Hematopoietic multipotent progenitor cell treated with erythropoietin and hydrocortisone succinate and interleukin-3 and kit ligand, for 6 days (in vitro differentiated cells): Measurements from ENCODE around the gene GPATCH3.
"Not testable (repeated sequence)": the region's sequence is repeated elsewhere in the genome, so short reads cannot be mapped to it uniquely, and the experiment has no call there.

Experiments
- DNase-seq: peaks from one replicate; pipeline ENCODE4 v3.0.0-alpha.2; 2015

GPATCH3 gene

DNA sequence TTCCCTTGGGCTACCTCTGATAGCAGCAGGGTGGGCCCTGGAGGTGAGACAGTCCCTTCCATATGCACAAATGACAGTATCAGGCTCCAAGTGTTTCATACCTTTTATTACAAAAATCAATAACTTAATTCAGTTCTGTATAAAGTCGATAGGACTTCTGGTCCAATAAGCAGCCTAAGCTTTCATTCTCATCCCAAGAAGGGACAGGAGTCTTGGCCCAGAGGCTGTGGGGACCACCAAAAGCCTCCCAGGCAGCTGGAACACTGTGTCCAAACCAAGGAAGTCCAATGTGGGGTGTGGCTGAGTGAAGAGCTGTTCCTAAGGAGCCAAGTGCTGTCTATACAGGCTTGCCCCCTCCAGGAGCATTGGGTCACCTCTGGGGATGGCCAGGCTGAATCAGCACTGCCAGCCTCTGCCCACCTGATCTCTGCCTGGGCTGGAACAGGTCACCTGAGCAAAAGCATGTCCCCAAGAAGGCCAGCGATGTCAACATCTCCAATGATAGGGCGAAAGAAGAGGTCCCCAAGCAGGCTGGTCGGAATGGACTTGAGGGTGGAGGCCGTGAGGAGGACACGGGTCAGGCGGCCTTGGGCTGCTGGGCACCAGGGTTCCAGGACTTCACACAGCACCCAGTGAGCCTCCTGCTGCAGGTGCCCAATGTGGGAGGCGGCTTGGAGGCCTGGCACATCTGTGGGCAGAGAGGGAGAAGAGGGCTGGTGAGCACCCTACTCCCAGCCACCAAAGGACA is 11.3 kb upstream of the GPATCH3 start:
- no peak for DNase-seq

DNA sequence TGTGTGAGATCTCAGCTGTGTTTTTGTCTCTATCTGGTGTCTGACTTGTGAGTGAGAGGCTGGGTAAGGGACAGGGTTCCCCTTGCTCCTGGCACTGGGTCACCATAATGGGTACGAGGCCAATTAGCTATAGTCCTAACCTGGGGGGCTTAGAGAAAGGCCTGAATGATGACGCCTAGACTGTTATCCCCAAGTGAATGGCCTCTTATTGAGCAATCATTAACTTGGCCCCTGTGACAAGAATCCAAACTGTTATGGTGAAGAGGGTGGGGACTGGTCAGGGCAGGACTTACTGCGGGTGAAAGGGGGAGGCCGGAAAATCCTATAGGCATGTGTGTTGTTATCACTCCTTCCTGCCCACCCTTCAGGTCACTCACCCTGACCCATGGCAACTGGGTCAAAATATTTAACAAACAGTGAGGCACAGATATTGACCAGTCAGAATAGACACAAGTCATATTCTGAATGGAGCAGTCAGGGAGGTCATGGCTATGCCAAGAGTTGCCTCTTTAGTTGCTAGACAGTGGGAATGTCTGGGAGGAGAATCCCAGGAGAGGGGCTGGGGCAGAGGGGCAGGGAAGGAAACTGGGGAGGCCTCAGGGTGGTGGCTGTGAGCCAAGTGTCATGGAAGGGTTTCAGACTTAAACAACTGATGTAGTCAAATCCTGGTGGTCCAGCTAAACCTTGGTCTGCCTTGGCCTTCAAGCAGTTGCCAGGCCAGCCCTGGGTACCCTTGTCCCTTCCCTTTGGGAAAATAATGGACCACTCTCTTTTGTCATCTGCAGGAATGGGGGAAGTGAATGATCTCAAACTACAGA is 10.3 kb upstream of the GPATCH3 start:
- no peak for DNase-seq

DNA sequence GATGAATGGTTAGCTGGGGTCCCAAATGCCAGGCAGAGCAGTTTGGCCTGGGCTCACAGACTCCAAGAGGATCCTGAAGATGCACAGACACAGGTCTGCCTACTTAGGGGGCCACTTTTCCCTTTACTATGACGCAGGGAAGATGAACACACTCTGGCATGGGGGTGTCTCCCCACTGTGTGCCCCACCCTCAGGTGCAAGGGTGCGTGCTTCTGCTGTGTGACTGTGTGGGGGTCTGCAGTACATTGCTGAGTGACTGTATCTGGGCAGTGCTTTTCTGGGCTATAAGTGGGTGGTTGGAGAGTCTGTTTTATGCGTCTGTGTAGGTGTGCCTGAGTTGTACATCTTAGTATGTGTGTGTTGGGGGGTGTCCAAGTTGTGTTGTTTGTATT is 9.7 kb upstream of the GPATCH3 start:
- DNase-seq = no peak

DNA sequence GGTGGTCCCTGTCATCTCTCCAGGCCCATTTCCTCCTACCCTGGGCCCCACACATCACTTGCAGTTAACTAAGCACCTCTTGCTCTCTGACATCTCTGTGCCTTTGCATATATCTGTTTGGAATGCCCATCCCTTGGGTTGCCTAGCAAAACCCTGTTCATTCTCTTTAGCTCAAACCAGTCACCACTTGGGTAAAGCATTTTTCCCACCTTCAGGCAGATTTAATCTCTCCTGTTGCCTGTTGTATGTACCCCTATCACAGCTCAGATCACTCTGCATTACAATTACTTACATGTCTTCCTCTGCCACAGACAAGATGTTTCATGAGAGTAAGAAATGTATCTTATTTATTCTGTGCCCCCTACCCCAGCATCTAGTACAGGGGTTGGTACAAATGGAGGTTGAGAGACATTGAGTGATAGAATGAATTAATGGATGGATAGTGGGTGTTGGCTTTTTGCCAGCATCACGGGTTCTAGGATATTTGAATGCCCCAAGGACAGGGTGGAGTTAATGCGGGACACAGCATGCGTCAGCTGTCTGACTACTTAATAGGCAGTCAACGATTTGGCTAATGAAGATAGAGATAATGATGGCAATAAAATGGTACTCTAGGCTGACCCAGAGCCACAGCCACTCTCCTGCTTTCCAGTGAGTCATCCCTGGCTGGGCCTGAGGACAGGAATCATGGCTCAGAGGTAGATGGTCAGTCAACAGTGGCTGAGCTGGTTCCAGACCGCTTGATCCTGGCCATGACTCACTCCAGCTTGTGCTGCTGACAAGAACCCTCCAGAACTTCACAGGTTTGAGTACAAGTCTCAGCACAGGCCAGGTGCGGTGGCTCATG is 7.0 kb upstream of the GPATCH3 start:
- DNase-seq = no peak

DNA sequence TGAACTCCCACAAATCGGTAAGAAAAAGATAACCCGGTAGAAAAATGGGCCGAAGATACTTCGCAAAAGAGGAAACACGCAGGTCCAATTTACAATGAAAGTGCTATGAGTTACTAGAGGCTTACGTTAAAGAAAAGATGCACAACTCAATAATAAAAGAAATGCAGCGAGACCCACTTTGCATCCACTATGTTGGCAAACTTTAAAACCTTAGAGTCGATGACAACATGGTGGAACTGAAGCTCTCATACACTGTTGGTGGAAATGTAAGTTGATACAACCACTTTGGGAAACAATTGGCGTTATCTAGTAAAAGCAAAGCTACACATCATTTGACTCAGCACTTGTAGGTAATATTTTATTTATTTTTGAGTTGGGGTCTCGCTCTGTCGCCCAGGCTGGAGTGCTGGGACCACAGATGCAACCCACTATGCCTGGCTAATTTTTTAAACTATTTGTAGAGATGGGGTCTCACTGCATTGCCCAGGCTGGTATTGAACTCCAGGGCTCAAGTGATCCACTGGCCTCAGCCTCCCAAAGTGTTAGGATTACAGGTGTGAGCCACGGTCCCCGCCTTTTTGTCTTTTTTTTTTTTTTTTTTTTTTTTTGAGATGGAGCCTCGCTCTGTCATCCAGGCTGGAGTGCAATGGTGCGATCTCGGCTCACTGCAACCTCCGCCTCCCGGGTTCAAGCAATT is 696 bp upstream of the GPATCH3 start:
- peak; percentile 31 for DNase-seq

DNA sequence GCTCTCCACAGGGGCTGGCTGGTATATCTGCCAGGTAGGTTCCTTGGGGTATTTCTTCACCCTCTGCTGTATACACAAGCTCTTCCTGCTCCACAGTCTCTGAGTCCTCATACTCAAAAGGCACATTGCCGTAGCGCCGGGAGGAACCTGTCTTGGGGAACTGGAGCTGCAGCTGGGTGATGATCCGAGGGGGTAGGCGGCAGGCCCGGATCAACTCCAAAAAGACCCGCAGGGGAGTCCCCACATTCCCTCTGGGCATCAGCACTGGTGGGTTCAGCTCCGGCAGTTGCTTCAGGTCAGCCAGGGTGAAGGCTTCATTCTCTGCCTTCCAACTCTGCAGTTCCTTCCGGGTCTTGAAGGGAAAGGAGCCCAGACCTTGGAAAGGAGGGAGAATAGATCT is 2.9 kb downstream of the GPATCH3 start:
- DNase-seq = no peak

DNA sequence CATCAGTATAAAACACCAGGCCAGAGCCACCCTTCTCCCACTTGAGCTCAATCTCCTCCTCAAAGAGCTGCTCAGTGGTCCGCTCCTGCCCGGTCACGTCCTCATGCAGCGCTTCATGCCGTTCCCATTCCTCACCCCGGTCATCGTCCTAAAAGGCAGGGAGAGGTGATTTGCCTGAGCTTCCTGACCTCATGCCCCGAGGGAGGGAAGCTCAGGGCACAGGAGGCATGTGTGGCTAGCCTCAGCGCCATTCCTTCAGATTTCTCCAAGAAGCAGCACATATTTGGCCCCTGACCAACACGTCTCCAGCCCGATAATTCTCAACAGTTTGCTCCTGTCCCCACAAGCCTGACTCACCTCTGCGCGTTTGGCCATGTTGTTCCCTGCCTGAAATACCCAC is 6.0 kb downstream of the GPATCH3 start:
- DNase-seq = no peak

DNA sequence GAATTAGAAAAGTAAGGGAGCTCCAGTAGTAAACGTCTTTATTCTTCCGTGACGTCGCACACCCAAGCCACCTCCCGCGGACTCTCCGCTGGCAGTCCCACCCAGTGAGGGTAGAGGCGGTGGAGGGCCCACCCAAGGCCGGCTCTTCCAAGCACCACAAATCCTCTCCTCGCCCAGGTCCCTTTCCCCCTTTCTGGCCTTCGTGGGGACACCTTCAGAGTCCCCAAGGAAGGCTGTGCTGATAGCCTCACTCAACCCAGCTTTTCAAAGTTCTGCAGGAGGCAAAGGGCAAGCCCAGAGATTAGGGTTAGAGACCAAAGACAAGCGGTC is 9.8 kb downstream of the GPATCH3 start:
- no peak for DNase-seq

DNA sequence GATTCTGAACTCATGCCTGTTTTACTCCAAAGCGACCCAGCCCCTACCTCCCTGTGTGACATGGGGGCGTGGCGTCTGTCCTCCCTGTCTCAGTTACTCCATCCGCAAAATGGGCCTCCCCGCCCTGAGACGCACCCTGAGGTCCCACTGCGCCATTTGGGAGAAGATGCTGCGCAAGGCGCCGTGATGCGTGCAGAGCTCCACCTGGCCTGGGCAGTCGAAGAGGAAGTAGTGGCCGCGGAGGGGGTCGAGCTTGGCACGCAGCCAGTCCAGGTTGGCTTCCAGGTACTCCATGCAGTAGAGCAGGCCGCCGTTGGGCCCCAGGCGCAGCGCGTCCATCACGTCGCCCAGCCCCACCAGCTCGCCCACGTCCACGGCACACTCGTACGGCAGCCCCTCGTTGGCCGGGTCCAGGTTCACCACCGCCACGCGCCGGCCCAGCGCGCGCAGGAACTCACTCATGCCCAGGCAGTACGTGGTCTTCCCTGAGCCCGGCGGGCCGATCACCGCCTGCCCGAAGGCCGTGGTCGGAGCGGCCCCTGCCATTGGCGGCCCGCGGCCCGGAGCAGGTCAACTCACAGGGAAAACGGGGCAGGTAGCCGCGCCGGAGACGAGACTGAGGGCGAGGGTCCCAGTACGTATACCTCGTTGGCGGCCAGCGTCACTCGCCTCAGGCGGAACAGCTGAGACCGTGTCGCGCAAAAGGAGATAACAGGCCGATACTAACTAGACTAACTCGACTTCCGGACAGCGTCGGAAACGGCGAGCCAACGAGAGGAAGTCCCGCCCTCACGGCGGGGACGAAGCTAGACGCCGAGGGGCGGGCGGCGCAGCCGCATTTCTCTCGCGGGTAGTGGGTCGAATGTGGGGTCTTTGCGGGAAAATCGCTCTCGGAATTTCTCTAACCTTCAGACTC is 10.5 kb downstream of the GPATCH3 start, which contains the start of gene GPN2:
TSS of gene GPN2 (minus strand) at position 733 of the 916 bp plus-strand sequence. CDS start at position 546, 187 bp downstream.
- DNase-seq = peak; percentile 94

DNA sequence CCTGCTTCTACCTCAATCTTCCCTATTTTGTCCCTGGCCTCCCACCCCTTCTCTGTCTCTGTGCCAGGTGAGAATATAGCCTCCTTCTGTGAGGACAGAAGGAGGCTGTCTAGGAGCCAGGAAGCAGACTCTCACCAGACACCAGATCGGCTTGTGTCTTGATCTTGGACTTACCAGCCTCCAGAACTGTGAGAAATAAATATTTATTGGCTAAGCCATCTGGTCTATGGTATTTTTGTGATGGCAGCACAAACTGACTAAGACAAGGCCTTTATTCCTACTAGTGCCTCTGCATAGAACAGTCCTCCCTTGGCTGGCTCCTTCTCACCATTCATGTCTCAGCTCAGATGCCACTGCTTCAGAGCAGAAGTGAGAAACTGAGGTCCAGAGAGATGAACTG is 12.0 kb downstream of the GPATCH3 start:
- no peak for DNase-seq

DNA sequence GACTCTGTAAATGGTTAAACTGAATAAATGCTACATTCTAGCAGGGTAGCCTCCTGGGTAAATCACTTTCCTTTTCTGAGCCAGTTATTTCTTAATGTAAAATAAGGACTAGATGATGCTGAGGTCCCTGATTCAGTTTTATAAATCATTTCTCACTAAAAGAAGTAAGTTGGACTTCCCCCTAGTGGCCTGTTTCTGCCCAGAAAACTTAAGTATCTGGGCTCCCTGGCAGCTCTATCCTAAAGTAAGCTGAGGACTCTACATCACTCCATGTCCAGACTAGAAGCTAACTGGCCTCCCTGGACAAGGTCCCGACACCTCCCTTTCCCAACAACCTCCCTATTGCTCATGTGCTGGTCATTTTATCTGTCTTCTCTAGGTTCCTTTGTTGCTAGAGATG is 13.1 kb downstream of the GPATCH3 start:
- DNase-seq = peak; percentile 70

DNA sequence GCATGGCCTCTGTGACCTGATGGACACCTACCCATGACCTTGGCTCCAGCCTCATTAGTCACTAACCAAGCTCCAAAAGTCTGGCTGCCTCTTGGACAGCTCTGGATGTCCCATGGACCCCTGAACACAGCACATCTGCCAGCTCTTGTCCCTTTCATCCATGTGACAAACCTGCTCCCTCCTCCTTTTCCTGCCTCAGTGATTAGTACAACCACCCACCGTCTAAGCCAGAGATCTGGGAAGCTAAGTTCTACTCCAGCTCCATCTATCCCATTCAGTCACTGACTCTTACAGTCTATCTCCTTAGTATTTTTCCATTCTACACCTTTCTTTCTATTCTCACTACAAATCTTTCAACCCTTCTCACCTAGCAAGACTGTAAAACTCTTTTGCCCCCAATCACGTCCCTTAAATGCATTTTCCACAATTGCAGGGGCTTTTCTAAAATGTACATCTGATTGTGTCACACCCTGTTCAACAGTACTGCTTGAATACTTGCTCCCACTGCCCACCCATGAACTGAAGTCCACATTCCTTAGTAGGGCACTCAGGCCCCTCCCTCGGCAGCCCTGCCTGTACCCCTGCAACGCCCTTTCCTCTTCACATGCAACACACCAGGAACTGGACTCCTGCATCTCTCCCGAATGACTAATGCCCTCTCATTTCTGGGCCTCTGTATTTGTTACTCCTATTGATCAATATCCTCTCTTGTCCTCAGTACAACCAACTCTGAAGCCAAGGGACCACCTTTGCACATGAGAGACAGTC is 17.4 kb downstream of the GPATCH3 start:
- no peak for DNase-seq

DNA sequence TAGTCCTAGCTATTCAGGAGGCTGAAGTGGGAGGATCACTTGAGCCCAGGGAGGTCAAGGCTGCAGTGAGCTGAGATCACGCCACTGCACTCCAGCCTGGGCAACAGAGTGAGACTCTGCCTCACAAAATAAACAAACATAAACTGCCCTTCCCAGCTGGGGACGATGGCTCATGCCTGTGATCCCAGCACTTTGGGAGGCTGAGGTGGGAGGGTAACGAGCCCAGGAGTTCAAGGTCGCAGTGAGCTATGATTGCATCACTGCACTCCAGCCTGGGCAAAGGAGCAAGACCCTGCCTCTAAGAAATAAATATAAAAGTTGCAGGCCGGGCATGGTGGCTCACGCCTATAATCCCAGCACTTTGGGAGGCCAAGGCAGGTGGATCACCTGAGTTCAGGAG is 18.7 kb downstream of the GPATCH3 start:
- not testable (repeated sequence) for DNase-seq

DNA sequence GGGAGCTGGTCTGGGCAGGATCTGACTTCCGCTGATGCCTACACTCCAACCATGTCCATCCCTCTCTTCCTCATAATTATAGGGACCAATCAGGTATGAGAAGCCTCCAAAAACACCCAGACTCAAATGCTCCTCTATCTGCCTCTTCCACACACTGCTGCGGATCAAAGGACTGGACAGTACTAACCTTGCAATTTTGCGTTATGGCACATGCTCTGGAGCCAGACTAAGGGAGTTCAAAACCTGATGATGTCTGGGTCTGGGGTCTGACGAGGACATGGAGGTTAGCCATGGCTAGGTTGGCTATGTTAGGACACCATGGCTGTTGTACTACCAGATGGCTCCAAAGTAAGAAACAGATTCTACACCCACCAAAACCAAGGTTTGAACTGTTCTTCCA is 20.5 kb downstream of the GPATCH3 start:
- DNase-seq = no peak

DNA sequence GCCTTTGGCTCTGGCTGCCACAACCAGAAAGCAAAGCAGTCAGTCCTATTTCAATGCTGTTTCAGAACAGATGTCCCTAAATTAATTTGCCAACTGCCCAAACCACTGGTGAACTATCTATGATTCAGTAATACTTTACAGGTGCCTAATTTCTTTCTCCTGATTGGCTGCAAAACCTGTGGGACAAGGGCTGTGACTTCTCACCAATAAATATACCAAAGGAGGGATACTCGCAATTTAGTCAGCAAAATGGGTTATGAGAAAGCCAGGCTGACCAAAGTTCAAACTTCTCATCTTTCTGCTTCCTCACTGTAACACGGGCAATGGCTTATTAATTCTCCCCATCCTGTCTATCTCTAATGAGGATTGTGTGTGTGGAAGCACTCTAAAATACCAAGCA is 22.9 kb downstream of the GPATCH3 start:
- no peak for DNase-seq

DNA sequence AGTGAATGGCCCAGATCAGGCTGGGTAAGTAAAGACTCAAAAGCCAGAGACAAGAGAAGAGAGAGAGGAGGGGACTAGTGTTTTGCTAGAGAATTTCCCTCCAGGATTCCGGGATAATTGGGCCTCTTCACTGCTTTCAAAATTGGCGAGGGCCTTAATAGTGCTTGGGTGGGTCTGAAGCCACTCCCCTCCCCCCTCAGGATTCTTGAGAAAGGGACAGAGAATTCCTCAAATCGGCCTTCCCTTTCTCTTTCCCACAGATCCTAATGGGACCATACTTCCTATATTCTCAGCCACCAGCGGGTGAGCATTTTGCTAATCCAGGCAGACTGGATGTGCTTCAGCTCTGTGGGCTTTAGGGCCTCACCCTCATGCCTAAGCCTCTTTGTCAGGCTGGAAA is 25.4 kb downstream of the GPATCH3 start:
- no peak for DNase-seq

DNA sequence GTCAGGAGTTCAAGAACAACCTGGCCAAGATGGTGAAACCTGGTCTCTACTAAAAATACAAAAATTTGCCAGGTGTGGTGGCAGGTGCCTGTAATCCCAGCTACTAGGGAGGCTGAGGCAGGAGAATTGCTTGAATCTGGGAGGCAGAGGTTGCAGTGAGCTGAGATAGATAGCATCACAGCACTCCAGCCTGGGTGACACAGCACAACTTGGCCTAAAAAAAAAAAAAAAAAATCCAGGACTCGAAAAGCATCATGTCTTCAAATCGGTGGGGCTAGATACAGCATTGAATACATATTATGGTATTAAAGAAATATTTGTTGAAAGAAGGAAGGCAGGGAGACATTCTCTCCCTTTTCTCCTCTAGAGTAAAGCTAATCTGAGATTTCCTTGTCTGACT is 27.2 kb downstream of the GPATCH3 start:
- DNase-seq = not testable (repeated sequence)

DNA sequence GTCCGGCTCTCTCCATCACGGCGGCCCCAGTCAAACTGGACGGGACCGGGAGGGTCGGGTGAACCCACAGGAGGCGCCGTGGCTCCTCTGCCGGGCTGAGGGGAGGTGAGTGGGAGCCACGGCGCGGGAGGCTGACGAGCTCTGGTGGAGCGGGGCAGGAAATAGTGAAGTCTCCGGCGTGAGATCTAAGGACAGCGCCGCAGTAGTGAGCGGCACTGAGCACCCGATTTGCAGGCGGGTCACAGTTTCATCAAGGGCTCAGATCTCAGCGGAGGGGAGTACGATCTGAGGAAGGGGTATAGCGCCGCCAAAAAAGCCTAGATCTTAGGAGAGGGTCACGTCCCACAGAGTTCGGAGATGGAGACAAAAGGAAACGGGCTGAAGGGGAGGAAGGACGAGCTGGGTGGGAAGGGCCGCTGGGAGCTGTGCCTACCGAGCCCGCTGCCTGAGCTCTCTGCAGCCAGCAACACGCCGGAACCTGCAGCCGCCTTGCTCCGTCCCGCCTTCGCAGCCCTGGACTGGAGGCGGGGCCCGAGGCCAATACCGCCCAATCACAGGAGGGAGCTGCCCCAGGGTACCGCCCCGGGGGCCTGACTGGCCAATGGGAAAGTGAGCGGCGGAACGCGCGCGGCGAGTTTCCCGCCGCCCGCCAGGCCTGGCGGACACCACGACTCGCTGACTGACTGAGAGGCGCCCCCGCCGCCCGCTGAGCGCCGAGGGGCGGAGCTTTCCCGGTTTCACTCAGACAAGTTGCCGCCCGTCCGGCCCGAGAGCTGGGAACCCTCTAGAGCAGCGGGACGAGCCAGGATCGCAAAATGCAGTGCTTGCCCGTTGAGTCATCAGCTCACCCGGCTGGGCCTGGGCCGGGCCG is 35.4 kb downstream of the GPATCH3 start:
- peak; percentile 97 for DNase-seq

DNA sequence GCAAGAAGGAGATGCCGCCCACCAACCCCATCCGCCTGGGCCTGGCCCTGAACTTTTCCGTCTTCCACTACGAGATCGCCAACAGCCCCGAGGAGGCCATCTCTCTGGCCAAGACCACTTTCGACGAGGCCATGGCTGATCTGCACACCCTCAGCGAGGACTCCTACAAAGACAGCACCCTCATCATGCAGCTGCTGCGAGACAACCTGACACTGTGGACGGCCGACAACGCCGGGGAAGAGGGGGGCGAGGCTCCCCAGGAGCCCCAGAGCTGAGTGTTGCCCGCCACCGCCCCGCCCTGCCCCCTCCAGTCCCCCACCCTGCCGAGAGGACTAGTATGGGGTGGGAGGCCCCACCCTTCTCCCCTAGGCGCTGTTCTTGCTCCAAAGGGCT is 36.6 kb downstream of the GPATCH3 start:
- DNase-seq = no peak
